HepG2 (cell line): Measurements from ENCODE around the gene ZSWIM7. TPM values are rescaled to one million over a fixed set of nuclear protein-coding genes. Genes with fewer than 3 reads are reported as not detected.

ENCODE experiments used
- CCDC6 ChIP-seq: sonication (generic); formaldehyde crosslinking; IDR thresholded peaks from 2 replicates; pipeline ENCODE4 v1.8.1; 2022; ENCODE audit warnings: mild to moderate bottlenecking, missing genetic modification reagents, moderate library complexity
- ERF ChIP-seq: IDR thresholded peaks from 2 replicates; pipeline ENCODE4 v1.6.1; 2018; ENCODE audit warnings: missing biosample characterization, missing genetic modification reagents
- FOXO1 ChIP-seq: sonication (generic); formaldehyde crosslinking; IDR thresholded peaks from 2 replicates; pipeline ENCODE4 v1.4.0; 2020; ENCODE audit warnings: missing genetic modification reagents
- GZF1 ChIP-seq: sonication (generic); formaldehyde crosslinking; IDR thresholded peaks from 2 replicates; pipeline ENCODE4 v1.5.1; 2020; ENCODE audit warnings: mild to moderate bottlenecking, missing genetic modification reagents
- KLF11 ChIP-seq: IDR thresholded peaks from 2 replicates; pipeline ENCODE4 v1.6.1; 2016; ENCODE audit warnings: missing compliant biosample characterization
- KLF12 ChIP-seq: sonication (generic); formaldehyde crosslinking; IDR thresholded peaks from 2 replicates; pipeline ENCODE4 v1.4.0; 2020; ENCODE audit warnings: missing genetic modification reagents, borderline replicate concordance
- MAFG ChIP-seq: sonication (generic); formaldehyde crosslinking; IDR thresholded peaks from 2 replicates; pipeline ENCODE4 v1.5.1; 2020; ENCODE audit warnings: mild to moderate bottlenecking, missing genetic modification reagents
- PITX1 ChIP-seq: sonication (generic); formaldehyde crosslinking; IDR thresholded peaks from 2 replicates; pipeline ENCODE4 v1.5.1; 2020; ENCODE audit warnings: mild to moderate bottlenecking, missing genetic modification reagents
- RCOR2 ChIP-seq: IDR thresholded peaks from 2 replicates; pipeline ENCODE4 v1.6.1; 2016; ENCODE audit warnings: missing biosample characterization, missing genetic modification reagents
- SCMH1 ChIP-seq: sonication (generic); formaldehyde crosslinking; IDR thresholded peaks from 2 replicates; pipeline ENCODE4 v1.9.0; 2021; ENCODE audit warnings: missing genetic modification reagents, mild to moderate bottlenecking, borderline replicate concordance
- SNAI1 ChIP-seq: sonication (generic); formaldehyde crosslinking; IDR thresholded peaks from 2 replicates; pipeline ENCODE4 v1.5.0; 2020; ENCODE audit warnings: mild to moderate bottlenecking, missing genetic modification reagents, borderline replicate concordance
- SOX6 ChIP-seq, 2 experiments: fragments of 450-650 bp in 1 of 2; sonication (generic) in 1 of 2; formaldehyde crosslinking in 1 of 2; IDR thresholded peaks; 2 replicates each; pipeline versions ENCODE4 v1.4.0 to v1.6.1; 2017 to 2020; ENCODE audit warnings: antibody characterized with exemption in 1 of 2, mild to moderate bottlenecking in 1 of 2, missing genetic modification reagents in 1 of 2
- THYN1 ChIP-seq: sonication (generic); formaldehyde crosslinking; IDR thresholded peaks from 2 replicates; pipeline ENCODE4 v1.8.1; 2023; ENCODE audit warnings: low read depth, mild to moderate bottlenecking, moderate library complexity, missing genetic modification reagents, borderline replicate concordance
- ZNF234 ChIP-seq: sonication (generic); formaldehyde crosslinking; conservative IDR thresholded peaks from 2 replicates; pipeline ENCODE4 v1.5.1; 2020; ENCODE audit warnings: mild to moderate bottlenecking, missing genetic modification reagents
- ZNF496 ChIP-seq: sonication (generic); formaldehyde crosslinking; IDR thresholded peaks from 2 replicates; pipeline ENCODE4 v1.8.1; 2023; ENCODE audit warnings: mild to moderate bottlenecking, moderate library complexity, missing genetic modification reagents; ENCODE audit not compliant: insufficient replicate concordance
- ZNF556 ChIP-seq: sonication (generic); formaldehyde crosslinking; IDR thresholded peaks from 2 replicates; pipeline ENCODE4 v1.4.0; 2020; ENCODE audit warnings: mild to moderate bottlenecking, missing genetic modification reagents, borderline replicate concordance
- polyA plus RNA-seq, 8 experiments: library from polyadenylated mRNA; depleted of rRNA in 3 of 8; stranded (reverse) in 7 of 8; unstranded in 1 of 8; fragments of >200 nt; fragmentation: Illumina TruSeq in 4 of 8; extraction: Trizol in 4 of 8; gene quantifications; 2 replicates each; pipeline versions ENCODE4 v1.2.1 to v1.2.3, GENCODE V29; 2011 to 2016; ENCODE audit warnings: low read depth in 4 of 8, missing spikeins in 1 of 8, mixed read lengths in 1 of 8; ENCODE audit not compliant: insufficient read depth in 1 of 8
- total RNA-seq, 5 experiments: library from RNA; depleted of rRNA; stranded (reverse); fragments of >200 nt; fragmentation: Illumina TruSeq; extraction: Trizol; gene quantifications; 2 replicates each; pipeline ENCODE4 v1.2.3, GENCODE V29; 2016; ENCODE audit warnings: low read depth in 1 of 5
- TF ChIP-seq, protein P1 (sequence below): IDR thresholded peaks from 2 replicates; pipeline ENCODE4 v1.4.0; 2020; ENCODE audit warnings: mild to moderate bottlenecking, missing genetic modification reagents
- TF ChIP-seq, protein P2 (sequence below): sonication (generic); formaldehyde crosslinking; IDR thresholded peaks from 2 replicates; pipeline ENCODE4 v1.5.0; 2020; ENCODE audit warnings: missing genetic modification reagents
- TF ChIP-seq, protein P3 (sequence below): sonication (generic); formaldehyde crosslinking; IDR thresholded peaks from 2 replicates; pipeline ENCODE4 v1.5.0; 2020; ENCODE audit warnings: missing genetic modification reagents, mild to moderate bottlenecking, borderline replicate concordance
- TF ChIP-seq, protein P4 (sequence below): sonication (generic); formaldehyde crosslinking; IDR thresholded peaks from 2 replicates; pipeline ENCODE4 v1.9.0; 2021; ENCODE audit warnings: missing genetic modification reagents, mild to moderate bottlenecking, borderline replicate concordance
- TF ChIP-seq, protein P5 (sequence below): sonication (generic); formaldehyde crosslinking; conservative IDR thresholded peaks from 2 replicates; pipeline ENCODE4 v1.8.0; 2022; ENCODE audit warnings: mild to moderate bottlenecking, moderate library complexity, missing genetic modification reagents

The ZSWIM7 gene
- total and polyA plus RNA-seq, 2 of the 13 experiments (the other 11 are each of a cell fraction or from before 2014, with no cell fraction given), result 13.1 to 28.1 TPM

DNA sequence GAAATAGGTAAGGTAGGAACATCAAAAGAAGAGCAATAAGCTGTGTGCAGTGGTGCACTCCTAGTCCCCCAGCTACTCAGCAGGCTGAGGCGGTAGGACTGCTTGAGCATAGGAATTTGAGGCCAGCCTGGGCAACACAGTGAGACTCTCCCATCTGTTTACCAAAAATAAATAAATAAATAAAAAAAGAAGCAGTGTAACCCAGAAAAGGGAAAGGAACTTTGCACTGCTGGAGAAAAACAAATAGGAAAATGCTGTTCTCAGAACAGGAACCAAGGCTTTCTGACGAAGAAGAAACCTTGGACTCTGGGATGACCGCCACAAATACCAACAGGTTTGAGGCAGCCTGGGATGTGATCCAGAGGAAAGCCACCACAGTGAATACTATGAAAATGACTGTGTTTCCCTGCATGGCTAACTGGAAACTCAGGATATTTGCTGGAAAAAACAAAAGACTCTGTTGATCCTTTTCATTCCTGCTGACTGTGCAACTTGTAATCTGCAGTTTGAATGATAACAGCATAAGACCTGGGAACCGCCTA lies 41.3 kb upstream of the ZSWIM7 start (continued):
- TF ChIP-seq SCMH1 (CRISPR knock-in tag) (no peak), GZF1 (CRISPR knock-in tag) (no peak), THYN1 (CRISPR knock-in tag) (no peak), SNAI1 (CRISPR knock-in tag) (no peak), KLF12 (CRISPR knock-in tag) (no peak), ZNF496 (CRISPR knock-in tag) (no peak), ZNF234 (no peak), PITX1 (CRISPR knock-in tag) (no peak), CCDC6 (CRISPR knock-in tag) (no peak), RCOR2 (CRISPR knock-in tag) (peak; percentile 88), FOXO1 (CRISPR knock-in tag) (peak; percentile 72), ZNF556 (0 out of 2 replicates have a peak, but pooled peaks have one; percentile 19), ERF (CRISPR knock-in tag) (peak; percentile 40; the same call in 1 of the 2 replicates), SOX6 (IDR thresholded peaks at IDR 0.05) (no peak), SOX6 (CRISPR knock-in tag; IDR thresholded peaks at IDR 0.05) (peak; percentile 68), MAFG (peak; percentile 67; the same call in 1 of the 2 replicates), KLF11 (CRISPR knock-in tag) (no peak)
- TF ChIP-seq, protein P1, sequence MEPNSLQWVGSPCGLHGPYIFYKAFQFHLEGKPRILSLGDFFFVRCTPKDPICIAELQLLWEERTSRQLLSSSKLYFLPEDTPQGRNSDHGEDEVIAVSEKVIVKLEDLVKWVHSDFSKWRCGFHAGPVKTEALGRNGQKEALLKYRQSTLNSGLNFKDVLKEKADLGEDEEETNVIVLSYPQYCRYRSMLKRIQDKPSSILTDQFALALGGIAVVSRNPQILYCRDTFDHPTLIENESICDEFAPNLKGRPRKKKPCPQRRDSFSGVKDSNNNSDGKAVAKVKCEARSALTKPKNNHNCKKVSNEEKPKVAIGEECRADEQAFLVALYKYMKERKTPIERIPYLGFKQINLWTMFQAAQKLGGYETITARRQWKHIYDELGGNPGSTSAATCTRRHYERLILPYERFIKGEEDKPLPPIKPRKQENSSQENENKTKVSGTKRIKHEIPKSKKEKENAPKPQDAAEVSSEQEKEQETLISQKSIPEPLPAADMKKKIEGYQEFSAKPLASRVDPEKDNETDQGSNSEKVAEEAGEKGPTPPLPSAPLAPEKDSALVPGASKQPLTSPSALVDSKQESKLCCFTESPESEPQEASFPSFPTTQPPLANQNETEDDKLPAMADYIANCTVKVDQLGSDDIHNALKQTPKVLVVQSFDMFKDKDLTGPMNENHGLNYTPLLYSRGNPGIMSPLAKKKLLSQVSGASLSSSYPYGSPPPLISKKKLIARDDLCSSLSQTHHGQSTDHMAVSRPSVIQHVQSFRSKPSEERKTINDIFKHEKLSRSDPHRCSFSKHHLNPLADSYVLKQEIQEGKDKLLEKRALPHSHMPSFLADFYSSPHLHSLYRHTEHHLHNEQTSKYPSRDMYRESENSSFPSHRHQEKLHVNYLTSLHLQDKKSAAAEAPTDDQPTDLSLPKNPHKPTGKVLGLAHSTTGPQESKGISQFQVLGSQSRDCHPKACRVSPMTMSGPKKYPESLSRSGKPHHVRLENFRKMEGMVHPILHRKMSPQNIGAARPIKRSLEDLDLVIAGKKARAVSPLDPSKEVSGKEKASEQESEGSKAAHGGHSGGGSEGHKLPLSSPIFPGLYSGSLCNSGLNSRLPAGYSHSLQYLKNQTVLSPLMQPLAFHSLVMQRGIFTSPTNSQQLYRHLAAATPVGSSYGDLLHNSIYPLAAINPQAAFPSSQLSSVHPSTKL (CRISPR knock-in tag), result peak; percentile 86
- TF ChIP-seq, protein P2, sequence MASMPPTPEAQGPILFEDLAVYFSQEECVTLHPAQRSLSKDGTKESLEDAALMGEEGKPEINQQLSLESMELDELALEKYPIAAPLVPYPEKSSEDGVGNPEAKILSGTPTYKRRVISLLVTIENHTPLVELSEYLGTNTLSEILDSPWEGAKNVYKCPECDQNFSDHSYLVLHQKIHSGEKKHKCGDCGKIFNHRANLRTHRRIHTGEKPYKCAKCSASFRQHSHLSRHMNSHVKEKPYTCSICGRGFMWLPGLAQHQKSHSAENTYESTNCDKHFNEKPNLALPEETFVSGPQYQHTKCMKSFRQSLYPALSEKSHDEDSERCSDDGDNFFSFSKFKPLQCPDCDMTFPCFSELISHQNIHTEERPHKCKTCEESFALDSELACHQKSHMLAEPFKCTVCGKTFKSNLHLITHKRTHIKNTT (CRISPR knock-in tag), result no peak
- TF ChIP-seq, protein P3, sequence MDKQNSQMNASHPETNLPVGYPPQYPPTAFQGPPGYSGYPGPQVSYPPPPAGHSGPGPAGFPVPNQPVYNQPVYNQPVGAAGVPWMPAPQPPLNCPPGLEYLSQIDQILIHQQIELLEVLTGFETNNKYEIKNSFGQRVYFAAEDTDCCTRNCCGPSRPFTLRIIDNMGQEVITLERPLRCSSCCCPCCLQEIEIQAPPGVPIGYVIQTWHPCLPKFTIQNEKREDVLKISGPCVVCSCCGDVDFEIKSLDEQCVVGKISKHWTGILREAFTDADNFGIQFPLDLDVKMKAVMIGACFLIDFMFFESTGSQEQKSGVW, result no peak
- TF ChIP-seq, protein P4, sequence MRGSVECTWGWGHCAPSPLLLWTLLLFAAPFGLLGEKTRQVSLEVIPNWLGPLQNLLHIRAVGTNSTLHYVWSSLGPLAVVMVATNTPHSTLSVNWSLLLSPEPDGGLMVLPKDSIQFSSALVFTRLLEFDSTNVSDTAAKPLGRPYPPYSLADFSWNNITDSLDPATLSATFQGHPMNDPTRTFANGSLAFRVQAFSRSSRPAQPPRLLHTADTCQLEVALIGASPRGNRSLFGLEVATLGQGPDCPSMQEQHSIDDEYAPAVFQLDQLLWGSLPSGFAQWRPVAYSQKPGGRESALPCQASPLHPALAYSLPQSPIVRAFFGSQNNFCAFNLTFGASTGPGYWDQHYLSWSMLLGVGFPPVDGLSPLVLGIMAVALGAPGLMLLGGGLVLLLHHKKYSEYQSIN (CRISPR knock-in tag), result no peak
- TF ChIP-seq, protein P5, sequence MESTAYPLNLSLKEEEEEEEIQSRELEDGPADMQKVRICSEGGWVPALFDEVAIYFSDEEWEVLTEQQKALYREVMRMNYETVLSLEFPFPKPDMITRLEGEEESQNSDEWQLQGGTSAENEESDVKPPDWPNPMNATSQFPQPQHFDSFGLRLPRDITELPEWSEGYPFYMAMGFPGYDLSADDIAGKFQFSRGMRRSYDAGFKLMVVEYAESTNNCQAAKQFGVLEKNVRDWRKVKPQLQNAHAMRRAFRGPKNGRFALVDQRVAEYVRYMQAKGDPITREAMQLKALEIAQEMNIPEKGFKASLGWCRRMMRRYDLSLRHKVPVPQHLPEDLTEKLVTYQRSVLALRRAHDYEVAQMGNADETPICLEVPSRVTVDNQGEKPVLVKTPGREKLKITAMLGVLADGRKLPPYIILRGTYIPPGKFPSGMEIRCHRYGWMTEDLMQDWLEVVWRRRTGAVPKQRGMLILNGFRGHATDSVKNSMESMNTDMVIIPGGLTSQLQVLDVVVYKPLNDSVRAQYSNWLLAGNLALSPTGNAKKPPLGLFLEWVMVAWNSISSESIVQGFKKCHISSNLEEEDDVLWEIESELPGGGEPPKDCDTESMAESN, result no peak
